ENCODE measurements around the gene CCL28. TPM values are rescaled to one million over a fixed set of nuclear protein-coding genes. Genes with fewer than 3 reads are reported as not detected.

CCL28 gene
- total RNA-seq, 2 donors from 2014 or later = 0.30 to 1.3 TPM

DNA sequence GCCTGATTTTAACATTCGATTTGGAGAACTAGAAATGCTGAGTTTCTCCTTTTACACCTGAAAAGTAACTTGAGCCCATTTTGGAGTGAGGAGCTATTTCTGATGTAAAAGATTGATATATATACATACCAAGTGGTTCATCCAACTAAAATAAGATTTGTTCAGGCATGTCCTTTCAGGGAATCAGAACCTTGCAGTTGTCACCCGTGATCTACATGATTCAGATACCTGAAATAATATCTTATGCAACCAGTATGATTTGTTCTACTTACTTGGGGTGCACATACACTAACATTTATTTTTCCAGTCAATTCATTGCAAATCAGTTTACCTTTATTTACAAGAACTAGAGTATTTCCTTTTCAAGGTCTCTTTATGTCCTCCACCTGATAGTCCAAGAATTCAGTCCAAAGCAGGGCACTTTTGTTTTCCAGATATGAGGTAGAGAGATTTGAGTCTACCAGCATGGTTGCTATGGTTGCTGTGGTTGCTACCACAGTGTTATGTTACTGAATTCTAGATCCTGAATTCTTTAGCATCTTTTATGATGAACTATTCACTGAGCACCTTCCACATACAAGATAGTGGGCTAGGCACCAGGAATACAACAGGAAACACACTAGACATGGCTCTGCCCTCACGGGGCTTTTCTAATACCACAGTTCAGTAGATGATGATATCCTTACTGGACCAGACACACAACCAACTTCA is 49.3 kb downstream of the CCL28 start:
- TF ChIP-seq CTCF (IDR thresholded peaks at IDR 0.05) = no peak
- H3K27me3 ChIP-seq = no peaks in the 10 kb centered on the region
- H3K4me1 ChIP-seq = no peaks in the 10 kb centered on the region
- DNase-seq (ENCODE audit: low spot score) = no peak
- no peak overlapping the region for H3K4me3 ChIP-seq
- H3K36me3 ChIP-seq = no peaks in the 10 kb centered on the region
- no peak overlapping the region for H3K27ac ChIP-seq
- peaks cover 0 to 13% of the 10 kb centered on the region in 2 donors for H3K9me3 ChIP-seq

DNA sequence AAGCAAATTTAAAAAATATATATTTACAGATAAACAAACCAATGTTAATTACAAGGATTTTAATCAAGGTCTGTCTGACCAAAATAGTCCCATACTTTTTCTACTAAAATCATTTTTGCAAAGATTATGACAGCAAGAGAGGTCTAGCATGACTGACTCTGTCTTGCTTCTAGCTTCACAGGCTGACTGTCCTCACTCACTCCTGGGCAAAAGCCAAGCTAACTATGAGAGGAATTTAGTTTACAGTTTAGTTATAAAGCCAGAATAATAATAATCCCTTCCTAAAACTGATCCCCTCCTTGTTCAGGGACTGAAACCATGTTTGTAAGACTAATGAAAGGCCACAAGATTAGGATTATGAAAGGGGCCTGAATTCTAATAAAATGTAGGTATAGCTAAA is 53.5 kb downstream of the CCL28 start:
- TF ChIP-seq CTCF (IDR thresholded peaks at IDR 0.05) = no peak
- DNase-seq (ENCODE audit: low spot score) = no peak
- H3K27ac ChIP-seq = no peak overlapping the region
- H3K36me3 ChIP-seq = no peaks in the 10 kb centered on the region
- H3K4me1 ChIP-seq = no peaks in the 10 kb centered on the region
- H3K4me3 ChIP-seq = no peak overlapping the region
- H3K27me3 ChIP-seq = no peaks in the 10 kb centered on the region
- peaks cover 0 to 13% of the 10 kb centered on the region in 2 donors for H3K9me3 ChIP-seq

GRCh38 chr5:43358301-43358700 is 53.9 kb downstream of the CCL28 start:
- DNase-seq (ENCODE audit: low spot score) = no peak
- Histone ChIP-seq H3K27ac (no peak overlapping the region), H3K27me3 (no peaks in the 10 kb centered on the region), H3K36me3 (no peaks in the 10 kb centered on the region), H3K9me3 (peaks cover 0 to 13% of the 10 kb centered on the region in 2 donors), H3K4me1 (no peaks in the 10 kb centered on the region), H3K4me3 (no peak overlapping the region)
- no peak for TF ChIP-seq CTCF (IDR thresholded peaks at IDR 0.05)

- no peak overlapping the region for H3K27ac ChIP-seq
- no peak overlapping the region for H3K4me3 ChIP-seq
- H3K4me1 ChIP-seq = no peaks in the 10 kb centered on the region
- no peaks in the 10 kb centered on the region for H3K36me3 ChIP-seq
- no peak for TF ChIP-seq CTCF (IDR thresholded peaks at IDR 0.05)
- no peak for DNase-seq (ENCODE audit: low spot score)
- H3K27me3 ChIP-seq = no peaks in the 10 kb centered on the region
- H3K9me3 ChIP-seq = peaks cover 0 to 13% of the 10 kb centered on the region in 2 donors
Measured at GRCh38 chr5:43357878-43358281, 54.3 kb downstream of the CCL28 start.

DNA sequence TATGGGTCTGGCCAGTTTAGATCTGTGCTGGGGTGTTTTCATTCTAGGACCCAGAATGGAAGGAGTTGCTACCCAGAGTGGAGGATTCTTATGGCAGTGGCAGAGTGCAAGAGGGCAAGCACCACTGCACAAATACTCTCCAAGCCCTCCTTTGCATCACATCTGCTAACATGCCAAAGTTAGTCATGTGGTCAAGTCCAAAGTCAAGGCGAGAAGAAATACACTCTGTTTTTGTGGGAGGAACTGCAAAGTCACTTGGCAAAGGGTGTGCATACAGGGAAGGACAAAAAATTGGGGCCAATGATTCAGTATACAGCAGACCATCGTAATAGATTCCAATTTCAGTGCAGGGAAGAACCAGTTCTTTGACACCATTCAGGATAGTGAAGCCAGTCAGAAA is 55.1 kb downstream of the CCL28 start:
- TF ChIP-seq CTCF (IDR thresholded peaks at IDR 0.05) = no peak
- peaks cover 0 to 13% of the 10 kb centered on the region in 2 donors for H3K9me3 ChIP-seq

DNA sequence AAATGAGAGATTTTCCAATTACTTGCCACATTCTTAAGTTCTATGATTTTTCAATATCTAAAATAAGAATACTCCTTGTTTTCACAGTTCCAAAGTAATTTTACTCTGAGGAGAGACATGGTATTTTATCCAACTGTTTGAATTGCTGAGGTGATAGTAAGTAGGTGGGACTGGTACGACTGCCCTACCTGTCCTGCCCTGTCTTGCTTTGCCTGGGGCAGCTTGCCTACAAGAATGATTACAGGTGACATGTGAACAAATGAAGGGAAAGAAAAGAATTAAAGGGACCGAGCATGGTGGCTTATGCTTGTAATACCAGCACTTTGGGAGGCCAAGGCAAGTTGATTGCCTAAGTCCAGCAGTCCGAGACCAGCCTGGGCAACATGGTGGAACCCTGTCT is 57.4 kb downstream of the CCL28 start:
- Histone ChIP-seq H3K4me3 (no peak overlapping the region), H3K36me3 (no peaks in the 10 kb centered on the region), H3K27ac (no peak overlapping the region), H3K4me1 (no peaks in the 10 kb centered on the region), H3K27me3 (no peaks in the 10 kb centered on the region), H3K9me3 (peaks cover 0 to 4% of the 10 kb centered on the region in 2 donors)
- no peak for DNase-seq (ENCODE audit: low spot score)
- no peak for TF ChIP-seq CTCF (IDR thresholded peaks at IDR 0.05)

More for the DNA sequence above, 55.1 kb downstream of the CCL28 start:
- no peak for DNase-seq (ENCODE audit: low spot score)
- Histone ChIP-seq H3K4me1 (no peaks in the 10 kb centered on the region), H3K36me3 (no peaks in the 10 kb centered on the region), H3K27ac (no peak overlapping the region), H3K4me3 (no peak overlapping the region), H3K27me3 (no peaks in the 10 kb centered on the region)
